GM19452 (cell line): ENCODE measurements around the gene CSRP1.

Experiments used
- ATAC-seq: cut with Tn5 transposase; IDR thresholded peaks from one replicate; pipeline ENCODE4 v1.9.1; 2021; ENCODE audit not compliant: unreplicated experiment

The CSRP1 gene

DNA sequence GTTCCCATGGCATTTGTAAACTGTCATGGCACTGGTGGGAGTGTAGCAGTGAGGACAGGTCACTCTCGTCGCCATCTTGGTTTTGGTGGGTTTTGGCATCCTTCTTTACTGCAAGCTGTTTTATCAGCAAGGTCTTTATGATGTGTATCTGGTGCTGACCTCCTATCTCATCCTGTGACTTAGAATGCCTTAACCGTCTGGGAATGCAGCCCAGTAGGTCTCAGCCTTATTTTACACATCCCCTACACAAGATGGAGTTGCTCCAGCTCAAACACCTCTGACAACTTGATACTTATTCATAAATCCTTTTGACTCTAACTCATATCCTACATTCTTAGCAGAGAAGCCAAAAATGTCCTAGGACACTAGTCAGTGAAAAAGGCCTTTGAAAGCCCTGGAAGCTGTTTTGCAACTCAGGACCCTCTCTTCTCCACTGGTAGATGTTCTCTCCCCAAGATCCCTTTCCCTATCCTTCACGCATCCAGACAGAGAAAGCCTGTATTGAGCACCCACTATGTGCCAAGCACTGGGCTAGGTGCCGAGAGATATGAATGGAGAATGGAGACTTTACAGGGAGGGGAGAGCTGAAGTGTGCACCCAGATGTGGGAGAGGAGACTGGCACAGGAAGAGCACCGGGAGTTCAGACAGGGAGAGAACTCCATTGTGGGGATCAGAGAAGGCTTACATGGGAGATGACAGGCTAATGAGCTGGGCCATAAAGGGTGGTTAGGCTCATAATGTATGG is 6.7 kb upstream of the CSRP1 start:
- no peak for ATAC-seq

DNA sequence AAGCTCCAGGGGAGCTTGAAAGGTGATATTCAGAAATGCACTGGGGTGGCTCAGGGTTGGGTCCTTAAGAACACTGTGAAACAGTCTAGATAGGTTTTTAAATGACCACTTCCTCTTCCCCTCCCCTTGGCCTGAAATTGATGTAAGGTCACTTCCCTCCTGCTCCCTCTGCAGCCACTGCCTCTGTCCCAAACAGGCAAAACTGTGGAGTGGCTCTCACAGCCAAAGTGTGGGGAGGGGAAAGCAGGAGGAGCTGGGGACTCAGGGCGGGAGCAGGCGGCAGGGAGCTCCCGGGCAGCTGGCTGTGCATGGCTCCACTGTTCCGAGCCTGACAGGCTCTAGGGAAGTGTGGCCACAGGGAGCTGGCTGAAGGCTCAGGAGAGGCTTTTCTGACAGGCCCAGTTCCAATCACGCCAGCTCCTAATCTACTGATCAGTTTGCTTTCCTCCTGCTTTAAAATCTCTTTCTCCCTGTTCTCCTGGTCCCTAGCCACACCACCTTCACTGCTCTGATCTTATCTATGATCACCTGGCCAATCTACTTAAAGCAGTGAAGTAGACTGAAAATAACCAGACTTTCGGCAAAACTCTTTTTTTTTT is 5.1 kb upstream of the CSRP1 start:
- ATAC-seq = peak; percentile 33

DNA sequence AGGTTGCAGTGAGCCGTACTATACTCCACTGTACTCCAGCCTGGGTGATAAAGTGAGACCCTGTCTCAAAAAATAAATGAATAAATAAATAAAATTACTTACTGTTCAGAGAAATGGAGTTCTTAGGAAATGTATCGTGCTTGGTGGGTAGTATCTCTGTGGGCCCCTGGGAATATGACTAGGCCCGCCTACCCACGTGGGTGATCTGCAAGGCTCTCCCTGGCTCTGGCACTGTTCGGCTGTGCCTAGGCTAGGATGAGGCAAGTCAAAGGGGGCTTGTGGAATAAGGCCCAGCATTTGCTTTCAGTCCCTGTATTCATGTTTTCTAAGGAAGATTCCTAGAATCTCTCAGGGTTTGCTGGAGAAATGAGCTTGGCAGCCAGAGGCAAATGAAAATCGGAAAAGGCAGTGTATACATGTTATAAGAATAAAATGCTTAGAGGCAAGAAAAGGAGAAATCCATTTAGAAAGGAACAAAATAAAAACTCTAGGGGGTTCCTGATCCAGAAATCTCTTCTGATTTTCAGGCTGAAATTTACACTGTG is 4.5 kb upstream of the CSRP1 start:
- no peak for ATAC-seq

DNA sequence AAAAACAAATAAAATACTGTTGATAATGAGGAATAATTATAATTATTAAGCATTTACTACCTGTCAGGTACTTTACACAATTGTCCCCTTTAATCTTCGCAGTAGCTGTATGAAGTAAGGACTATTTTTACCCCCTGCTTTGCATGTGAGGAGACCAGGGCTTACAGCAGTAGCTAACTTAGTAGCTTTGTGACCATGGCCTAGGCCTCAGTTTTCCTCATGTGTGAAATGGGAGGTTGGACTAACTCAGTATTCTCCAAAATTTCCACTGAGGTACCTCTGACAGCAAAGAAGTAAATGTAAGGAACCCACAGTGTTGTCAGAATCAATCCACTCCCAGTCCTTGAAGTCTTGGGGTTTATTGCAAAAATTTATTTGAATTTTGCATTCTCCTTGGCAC is 3.8 kb upstream of the CSRP1 start:
- no peak for ATAC-seq

DNA sequence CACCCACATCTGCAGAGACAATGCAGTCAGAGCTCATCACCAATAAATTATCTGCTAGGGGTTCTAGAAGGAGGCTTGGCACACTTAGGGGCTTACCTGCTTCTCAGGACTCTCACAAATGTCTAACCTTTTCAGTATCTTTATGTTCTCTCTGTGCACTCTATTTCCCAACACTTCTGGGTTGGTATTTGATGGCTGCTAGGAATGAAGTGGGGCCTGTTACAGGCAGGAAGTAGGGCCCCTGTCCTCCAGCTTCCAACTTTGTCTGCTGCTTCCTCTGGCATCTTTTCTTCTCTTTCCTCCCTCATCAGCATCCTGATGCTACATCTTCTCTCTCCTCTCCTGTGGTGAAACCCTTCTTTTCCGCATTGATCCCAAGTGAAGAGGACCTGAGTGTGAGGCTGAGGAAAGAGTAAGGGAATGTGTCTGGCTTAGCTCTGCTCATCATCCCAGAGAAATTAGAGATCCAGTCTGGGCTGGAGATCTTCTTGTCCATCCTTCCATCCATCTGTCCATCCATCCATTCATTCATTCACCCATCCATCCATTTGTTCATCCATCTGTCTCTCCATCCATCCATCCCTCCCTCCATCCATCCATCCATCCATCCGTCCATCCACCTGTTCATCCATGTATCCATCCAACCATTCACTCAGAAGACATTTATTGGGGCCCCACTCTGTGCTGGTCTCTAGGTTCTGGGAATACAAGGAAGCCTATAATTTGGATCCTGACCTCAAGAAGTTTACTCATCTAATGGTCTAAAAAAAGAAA is 2.9 kb upstream of the CSRP1 start:
- ATAC-seq = no peak

DNA sequence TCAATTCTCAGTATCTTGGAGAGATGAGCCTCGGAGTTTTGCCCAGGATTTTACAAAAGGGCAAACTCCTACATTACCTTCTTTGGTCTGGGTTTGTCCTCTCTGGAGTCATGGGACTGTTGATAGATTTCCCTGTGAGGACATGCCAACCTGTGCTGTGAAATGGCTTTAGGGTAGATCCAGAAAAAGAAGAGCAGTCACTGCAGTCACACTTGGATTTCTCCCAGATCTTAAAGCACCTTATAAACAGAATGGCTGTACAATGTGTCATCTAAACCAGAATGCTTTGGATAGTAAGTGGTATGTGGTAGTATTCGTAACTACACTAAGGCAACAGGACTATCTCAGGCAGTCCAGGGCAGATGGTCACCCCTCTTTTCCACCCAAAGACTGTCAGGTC is 1.9 kb upstream of the CSRP1 start:
- no peak for ATAC-seq

DNA sequence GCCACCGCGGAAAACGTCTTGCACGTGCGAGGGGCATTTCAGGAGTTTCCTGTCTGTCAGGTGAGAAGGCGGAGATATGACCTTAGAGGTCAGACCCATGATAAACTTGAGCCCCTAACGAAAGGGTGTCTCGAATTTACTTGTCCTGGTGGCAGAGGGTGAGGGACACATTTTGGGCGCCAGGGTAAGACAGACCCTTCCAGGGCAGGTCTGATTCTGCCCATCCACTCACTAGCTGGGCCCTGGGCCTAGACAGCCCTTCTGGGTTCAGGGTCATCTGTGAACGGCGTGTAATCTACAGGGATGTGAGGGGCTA is 395 bp upstream of the CSRP1 start:
- peak; percentile 15 for ATAC-seq

DNA sequence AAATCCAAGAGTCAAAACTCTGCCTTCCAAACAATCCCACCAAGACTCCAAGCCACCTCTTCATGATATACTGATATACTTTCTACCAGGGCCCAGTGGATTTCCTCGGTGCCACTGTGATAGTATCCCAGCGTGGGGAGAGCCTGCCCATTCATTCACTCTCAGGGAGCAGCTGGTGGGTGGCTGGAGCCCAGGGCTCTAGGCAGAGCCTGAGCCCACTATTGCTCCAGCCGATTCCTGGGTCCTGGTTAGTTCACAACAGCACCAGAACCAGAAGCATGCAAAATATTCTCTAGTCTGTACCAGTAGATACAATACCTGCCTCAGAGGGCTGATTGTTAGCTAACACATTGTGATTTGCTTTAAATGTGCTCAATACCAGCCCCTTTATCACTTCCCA is 831 bp downstream of the CSRP1 start:
- ATAC-seq = no peak

DNA sequence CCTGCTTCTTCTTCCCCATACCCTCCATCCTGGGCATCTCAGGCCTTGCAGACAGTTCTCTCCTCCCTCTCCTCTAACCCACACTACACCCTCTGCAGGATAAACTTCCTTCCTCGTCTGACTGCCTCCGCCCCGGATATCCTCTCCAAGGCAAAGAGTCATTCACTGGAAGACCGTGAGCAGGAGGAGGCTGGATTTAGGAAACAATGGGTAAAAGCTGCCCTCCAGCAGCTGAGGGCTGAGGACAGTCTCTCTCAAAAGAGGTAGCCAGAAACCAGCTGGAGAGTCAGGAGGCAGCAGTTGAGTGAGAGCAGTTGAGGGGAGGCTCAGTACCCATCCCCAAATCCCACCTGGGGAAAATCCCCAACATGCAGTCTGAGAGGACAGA is 1.4 kb downstream of the CSRP1 start:
- ATAC-seq = no peak

DNA sequence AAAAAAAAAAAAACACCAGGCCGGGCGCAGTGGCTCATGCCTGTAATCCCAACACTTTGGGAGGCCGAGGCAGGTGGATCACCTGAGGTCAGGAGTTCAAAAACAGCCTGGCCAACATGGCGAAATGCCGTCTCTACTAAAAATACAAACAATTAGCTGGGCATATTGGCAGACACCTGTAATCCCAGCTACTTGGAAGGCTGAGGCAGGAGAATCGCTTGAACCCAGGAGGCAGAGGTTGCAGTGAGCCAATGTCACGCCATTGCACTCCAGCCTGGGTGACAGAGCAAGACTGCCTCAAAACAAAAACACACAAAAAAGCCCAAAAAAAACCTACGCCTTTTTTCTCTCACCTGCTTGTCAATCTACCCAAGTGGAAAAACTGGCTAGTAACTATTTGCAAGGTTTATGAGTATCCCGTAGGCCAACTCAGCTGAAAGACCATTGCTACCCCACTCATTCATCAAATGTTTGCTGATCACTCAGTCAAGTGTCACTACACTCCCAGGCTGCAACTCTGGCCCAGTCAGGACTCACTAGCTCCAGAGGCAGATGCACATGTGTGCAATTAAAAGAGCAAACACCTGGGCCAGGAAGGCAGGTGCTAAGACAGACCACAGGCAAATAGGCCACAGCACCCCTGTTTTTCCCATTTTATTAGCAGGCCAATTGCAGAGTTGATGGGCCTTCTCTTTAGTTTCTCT is 2.0 kb downstream of the CSRP1 start:
- no peak for ATAC-seq

DNA sequence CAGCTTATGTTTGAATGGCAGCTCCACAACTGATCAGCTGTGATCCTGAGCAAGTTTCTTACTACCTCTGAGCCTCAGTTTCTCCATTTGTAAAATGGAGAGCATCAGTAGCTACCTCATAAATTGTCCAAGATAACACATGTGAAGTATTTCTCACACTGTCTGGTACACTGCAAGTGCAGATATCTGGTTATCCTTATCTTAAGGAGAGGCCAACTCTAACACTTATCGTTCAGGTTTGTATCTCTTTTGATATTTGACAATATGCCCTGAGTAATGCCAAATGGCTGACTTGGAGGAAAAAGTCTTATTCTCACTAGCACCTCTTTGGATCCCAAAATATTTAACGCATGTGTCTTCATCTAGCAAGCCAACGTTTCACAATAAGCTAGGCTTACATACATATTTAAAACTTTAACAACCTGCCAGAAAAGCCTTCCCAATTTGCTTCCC is 2.7 kb downstream of the CSRP1 start:
- no peak for ATAC-seq

DNA sequence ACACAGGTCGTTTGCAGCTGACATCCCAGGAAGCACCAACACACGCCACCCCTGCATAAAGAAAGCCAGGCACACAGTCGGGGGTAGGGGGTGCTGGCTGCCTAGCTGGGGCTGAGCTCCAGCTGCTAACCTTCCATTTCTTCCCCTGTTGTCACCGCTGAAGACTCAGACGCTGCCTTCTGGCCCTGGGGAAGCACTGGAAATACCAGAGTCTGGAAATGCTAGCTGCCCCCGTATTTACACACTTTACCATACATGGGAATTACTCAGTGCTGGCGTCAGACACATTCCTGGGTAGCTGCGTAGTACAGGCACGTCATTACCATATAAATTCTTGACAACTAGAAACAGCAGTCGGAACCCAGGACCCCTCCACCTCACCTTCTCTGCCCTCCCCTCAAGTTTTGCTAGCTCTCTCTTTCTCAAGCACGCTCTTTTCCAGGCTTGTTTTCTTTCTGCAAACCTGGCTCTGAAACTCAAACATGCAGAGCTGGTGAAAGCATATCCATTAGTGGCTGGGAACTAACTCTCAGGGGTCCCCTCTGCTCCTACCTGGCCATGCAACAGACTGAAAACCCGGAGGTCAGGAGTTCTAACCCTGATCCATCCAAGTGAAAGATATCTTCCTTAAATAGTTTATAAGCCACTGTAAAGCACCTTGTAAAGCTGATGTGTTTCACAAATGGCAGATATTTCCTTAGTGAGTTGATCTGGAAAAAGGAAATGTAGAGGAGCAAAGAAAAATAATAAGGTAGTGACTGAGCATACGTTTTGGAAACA is 3.3 kb downstream of the CSRP1 start:
- ATAC-seq = no peak

DNA sequence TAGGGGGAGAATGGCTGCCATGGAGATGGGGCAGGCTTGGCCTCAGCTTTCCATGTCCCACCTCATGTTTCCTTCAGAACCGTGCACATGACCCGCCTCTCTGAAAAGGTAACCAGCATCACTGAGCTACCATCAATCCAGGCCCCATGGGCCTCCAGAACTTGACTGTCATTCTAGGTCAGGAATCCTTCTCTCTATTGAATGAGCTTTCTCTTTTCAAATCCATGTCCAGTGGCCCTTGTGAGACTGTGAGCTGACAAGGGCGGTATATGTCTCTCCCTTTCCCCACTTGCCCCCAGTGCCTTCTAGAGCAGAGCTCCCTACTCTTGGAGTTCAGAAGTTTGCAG is 4.4 kb downstream of the CSRP1 start:
- ATAC-seq = no peak

DNA sequence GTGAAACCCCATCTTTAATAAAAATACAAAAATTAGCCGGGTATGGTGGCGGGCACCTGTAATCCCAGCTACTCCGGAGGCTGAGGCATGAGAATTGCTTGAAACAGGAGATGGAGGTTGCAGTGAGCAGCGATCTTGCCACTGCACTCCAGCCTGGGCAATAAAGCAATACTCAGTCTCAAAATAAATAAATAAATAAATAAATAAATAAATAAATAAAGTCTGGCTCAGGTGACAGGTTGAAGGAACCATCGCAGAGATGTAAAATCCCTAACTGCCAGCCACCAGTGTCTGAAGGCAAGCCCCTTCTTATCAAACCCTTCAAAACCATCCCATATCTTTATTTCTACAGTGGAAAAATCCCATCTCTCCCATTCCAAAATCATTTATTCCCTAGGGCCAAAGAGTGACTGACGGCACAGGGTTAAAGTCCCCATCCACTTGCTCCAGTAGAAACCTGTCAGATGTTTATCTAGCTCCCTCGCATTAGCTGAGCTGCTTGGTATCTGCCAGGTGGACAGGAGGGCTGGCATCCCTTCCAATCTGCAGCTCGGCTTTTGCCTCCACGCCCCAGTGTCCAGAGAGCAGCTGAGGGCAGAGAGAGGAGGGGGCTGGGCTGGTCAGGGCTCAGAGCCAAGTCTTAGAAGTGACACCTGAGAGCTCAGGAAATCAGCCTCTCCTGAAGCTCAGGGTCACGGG is 5.0 kb downstream of the CSRP1 start:
- ATAC-seq = no peak

DNA sequence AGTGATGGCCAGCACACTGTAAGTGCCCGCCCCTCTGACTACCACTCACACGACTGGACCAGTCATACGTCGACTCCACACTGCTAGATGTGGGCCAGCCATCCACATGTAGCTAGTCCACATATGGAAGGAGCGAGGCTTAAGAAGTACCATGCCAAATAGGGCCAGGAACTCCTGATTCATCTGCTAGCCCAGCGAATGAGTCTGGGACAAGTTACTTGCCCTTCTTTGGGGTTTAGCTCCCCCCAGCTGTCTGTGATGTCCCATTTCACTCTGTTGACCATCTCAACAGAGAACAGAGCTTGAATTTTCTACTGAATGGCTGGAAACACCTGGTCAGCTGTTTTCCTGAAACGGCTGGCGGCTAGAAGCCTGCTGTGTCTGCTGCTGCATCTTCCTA is 5.8 kb downstream of the CSRP1 start:
- no peak for ATAC-seq

DNA sequence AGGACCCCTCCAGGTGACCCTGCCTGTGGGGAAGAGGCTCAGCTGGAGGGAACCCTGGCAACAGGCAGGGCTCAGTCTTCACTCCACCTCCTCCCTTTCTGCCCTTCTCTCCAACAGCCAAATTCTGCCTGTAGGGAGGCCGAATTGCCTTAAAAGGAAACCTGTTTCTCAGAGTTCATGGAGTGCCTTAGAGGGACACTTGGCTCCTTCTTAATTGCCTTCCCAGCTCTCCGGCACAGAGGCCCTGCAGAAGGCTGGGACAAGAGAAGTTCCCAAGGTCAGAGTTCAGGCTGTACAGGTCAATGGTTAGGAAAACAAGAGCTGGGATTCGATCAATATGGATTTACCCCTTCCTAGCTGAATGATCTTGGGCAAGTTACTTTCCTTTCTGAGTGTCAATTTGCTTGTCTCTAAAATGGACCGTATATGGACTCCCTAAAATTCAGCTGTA is 6.2 kb downstream of the CSRP1 start:
- no peak for ATAC-seq

DNA sequence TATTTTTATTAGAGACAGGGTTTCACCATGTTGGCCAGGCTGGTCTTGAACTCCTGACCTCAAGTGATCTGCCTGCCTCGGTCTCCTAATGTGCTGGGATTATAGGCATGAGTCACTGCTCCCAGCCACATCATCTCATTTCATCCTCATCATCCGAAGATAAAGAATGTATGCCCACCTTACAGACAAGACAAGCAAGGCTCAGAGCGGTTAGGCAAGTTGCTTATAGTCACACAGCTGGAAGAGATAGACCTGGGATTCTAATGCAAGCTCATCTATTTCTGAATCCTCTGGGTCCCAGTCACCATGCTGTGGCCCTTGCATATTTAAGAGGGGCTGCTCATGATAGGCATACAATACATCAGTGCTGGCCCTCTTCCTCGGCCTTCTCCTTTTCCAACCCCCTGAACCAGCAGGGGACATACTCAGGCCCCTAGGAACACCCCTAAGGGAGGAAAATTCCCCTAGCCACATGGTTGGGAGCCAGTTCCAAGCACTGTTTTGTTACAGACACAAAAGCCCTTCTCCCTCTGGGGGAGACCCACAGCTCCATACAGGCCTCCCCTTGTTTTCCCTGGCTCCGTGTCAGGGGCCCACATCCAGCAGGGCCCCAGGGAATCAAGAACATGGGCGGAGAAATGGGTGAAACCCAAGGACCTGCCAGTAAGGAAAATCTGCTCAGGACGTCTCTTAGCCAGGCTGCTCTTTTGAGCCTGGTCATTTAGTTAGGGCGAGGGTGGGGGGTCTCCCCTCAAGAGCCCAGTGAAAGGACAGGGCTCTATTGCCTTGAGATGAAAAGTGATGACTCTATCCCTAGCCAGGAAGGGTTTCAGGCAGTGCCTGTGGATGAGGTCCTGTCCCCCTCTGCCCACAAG is 6.9 kb downstream of the CSRP1 start:
- ATAC-seq = no peak

DNA sequence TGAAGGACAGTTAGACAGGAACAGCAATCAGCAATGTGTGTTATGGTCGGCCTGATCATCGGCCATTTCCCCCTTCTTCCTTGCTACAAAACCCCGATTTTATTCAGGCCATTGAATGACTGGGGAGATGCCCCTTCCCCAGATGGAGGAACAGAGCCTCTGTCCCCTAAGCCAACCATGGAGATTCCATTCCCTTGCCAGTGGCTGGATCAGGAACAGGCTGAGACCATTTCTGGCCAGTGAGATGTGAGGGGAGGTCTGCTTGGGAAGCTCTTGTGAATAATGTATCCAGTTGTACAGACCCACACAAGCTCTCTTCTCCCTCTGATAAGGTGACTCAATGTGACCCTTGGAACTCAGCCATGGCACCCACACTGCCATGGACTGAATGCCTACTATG is 7.7 kb downstream of the CSRP1 start:
- ATAC-seq = no peak

DNA sequence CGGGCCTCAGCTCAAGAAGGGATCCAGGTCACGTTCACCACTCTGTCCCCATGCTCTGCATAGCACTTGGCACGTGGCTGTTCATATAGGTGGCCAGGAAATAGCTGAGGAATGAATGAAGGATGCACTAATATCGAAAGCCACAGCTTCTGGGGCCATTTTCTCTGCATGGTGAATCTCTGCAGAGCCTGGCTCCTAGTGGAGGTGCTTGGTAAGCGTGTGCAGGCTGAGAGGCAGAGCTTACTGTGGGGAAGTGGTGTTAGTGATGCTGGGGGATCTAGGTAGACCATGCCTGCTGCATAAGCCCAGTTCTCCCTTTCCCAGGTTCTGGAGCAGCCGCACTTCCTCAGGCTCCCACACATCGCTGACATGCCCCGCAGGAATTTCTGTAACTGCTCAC is 8.3 kb downstream of the CSRP1 start:
- no peak for ATAC-seq
